IPS-NIHi7 (cell line): Measurements from ENCODE around the gene NCF2.

Source experiments
- DNase-seq: peaks from one replicate; pipeline ENCODE4 v3.0.0; 2012; ENCODE audit warnings: mixed read lengths; ENCODE audit errors: extremely low spot score

NCF2 gene

GRCh38 chr1:183552891-183553290, 37.4 kb downstream of the NCF2 start:
- no peak for DNase-seq

GRCh38 chr1:183552441-183552840, 37.8 kb downstream of the NCF2 start:
- DNase-seq = no peak

- no peak for DNase-seq
Observed at GRCh38 chr1:183551924-183552323, 38.3 kb downstream of the NCF2 start.

- no peak for DNase-seq
Observed at GRCh38 chr1:183550915-183551314, 39.3 kb downstream of the NCF2 start.

- no peak for DNase-seq
Observed at GRCh38 chr1:183548116-183548515, 42.1 kb downstream of the NCF2 start.

GRCh38 chr1:183546427-183546826, 43.8 kb downstream of the NCF2 start:
- DNase-seq = no peak

GRCh38 chr1:183544598-183545297, 45.5 kb downstream of the NCF2 start:
- DNase-seq = no peak

- peak; percentile 51 for DNase-seq
Observed at GRCh38 chr1:183543619-183544204, 46.5 kb downstream of the NCF2 start.

GRCh38 chr1:183537405-183537804, 52.9 kb downstream of the NCF2 start:
- DNase-seq = no peak

- no peak for DNase-seq
Observed at GRCh38 chr1:183533617-183534174, 56.6 kb downstream of the NCF2 start.

GRCh38 chr1:183528577-183528976, 61.7 kb downstream of the NCF2 start:
- no peak for DNase-seq

GRCh38 chr1:183522104-183522503, 68.2 kb downstream of the NCF2 start:
- no peak for DNase-seq

GRCh38 chr1:183520379-183520778, 69.9 kb downstream of the NCF2 start:
- no peak for DNase-seq

GRCh38 chr1:183517401-183517800, 72.9 kb downstream of the NCF2 start:
- DNase-seq = no peak

- DNase-seq = no peak
Observed at GRCh38 chr1:183516725-183517124, 73.5 kb downstream of the NCF2 start.

GRCh38 chr1:183515002-183515689, 75.1 kb downstream of the NCF2 start:
- no peak for DNase-seq

GRCh38 chr1:183514235-183514634, 76.0 kb downstream of the NCF2 start:
- DNase-seq = no peak

- no peak for DNase-seq
Observed at GRCh38 chr1:183512450-183512849, 77.8 kb downstream of the NCF2 start.

GRCh38 chr1:183508694-183509093, 81.6 kb downstream of the NCF2 start:
- DNase-seq = no peak

GRCh38 chr1:183506561-183506960, 83.7 kb downstream of the NCF2 start:
- DNase-seq = no peak
